T-helper 2 cell treated with Interferon-gamma antibody and Interleukin-4, amounts not matched to agents 100 ng/mL and 5 ng/mL, for 36 hours (primary cell): ENCODE results near the gene GTF2A1L. TPM values are rescaled to one million over a fixed set of nuclear protein-coding genes. Genes with fewer than 3 reads are reported as not detected.

ENCODE experiments used
- intact Hi-C: fragments of 100-400 bp; cut with micrococcal nuclease; formaldehyde crosslinking; loops from one replicate; pipeline ENCODE4 v1.15.1; 2023
- total RNA-seq: library from RNA; stranded (reverse); gene quantifications from 2 replicates; pipeline ENCODE4 v1.2.3, GENCODE V29; 2022

Gene GTF2A1L
- total RNA-seq, 1 donor from 2014 or later, result not detected

DNA sequence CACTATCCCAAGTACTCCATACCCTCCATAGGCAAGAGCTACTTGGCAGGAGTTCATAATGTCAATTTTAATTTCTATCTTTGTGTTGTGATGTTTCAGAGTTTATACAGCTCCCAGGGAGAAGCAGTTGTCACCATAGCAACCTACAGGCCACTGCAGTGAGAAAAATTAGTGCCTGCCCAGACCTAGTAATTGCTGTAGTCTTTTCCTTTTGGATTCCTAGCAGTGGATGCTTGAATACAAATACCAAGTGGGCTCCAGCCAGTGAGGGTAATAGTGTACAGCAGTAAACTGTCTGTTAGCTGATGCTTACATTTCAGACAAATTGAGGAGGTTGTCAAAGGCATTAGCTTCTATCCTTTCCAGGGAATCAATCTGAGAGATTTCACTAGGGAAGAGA is 111.2 kb downstream of the GTF2A1L start:
- intact Hi-C loops, result no loop called here

Other genes with a start within 250 kb of the GTF2A1L start
- 36.2 and 37.8 TPM in 2 replicates for gene PPP1R21, start 177.1 kb upstream of the GTF2A1L start, total RNA-seq
- gene STON1, start 87.7 kb upstream of the GTF2A1L start, total RNA-seq, result 1.7 and 1.9 TPM in 2 replicates
- gene LHCGR, start 137.9 kb downstream of the GTF2A1L start, total RNA-seq, result not detected in 2 replicates